ENCODE data around the gene PPP2R5C.

The PPP2R5C gene

DNA sequence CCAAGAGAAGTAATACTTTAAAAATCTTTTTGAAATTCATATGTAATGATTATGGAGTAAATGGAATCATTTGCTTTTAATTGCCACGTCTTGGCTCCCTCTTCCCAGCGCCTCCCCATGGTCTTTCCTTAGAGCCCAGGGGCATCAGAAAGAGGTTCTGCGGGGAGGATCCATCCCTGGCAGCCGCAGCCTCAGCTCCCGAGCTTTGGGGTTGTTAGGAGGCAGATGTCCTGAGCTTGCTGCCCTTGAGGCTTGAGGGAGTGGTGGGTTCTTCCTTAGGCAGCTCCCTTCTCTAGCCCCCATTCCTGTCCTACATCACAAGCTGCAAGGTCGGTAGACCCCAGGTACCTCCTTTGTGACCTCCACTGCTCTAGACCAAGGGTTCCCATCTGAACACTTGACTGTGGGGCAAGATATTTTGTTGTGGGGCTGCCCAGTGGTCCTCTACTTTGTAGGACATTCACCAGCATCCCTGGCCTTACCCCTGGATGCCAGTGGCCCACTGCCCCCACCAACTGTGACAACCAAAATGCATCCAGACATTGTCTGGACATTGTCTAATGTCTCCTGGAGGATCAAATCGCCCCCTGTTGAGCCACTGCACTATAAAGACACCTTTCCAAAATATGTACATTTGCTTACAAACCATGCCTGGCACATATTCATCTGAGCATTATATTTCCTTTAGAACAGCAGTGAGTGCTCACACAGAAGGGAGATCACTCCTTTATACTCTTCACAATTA is 6.3 kb downstream of the PPP2R5C start:
- TF ChIP-seq PPARA (CRISPR knock-in tag; IDR thresholded peaks at IDR 0.05; ENCODE audit: borderline replicate concordance) (no peak), ESRRG (CRISPR knock-in tag; IDR thresholded peaks at IDR 0.05) (no peak), ISL1 (CRISPR knock-in tag; IDR thresholded peaks at IDR 0.05) (no peak), ARNTL (CRISPR knock-in tag; IDR thresholded peaks at IDR 0.05; ENCODE audit: borderline replicate concordance, low read depth) (no peak), ZNF565 (CRISPR knock-in tag; conservative IDR thresholded peaks at IDR 0.05; ENCODE audit: low read depth) (no peak), OSR1 (CRISPR knock-in tag; IDR thresholded peaks at IDR 0.05) (no peak), TCF4 (CRISPR knock-in tag; IDR thresholded peaks at IDR 0.05; ENCODE audit: borderline replicate concordance) (no peak), TOX (CRISPR knock-in tag; IDR thresholded peaks at IDR 0.05; ENCODE audit: borderline replicate concordance) (no peak)
- TF ChIP-seq, protein P1, sequence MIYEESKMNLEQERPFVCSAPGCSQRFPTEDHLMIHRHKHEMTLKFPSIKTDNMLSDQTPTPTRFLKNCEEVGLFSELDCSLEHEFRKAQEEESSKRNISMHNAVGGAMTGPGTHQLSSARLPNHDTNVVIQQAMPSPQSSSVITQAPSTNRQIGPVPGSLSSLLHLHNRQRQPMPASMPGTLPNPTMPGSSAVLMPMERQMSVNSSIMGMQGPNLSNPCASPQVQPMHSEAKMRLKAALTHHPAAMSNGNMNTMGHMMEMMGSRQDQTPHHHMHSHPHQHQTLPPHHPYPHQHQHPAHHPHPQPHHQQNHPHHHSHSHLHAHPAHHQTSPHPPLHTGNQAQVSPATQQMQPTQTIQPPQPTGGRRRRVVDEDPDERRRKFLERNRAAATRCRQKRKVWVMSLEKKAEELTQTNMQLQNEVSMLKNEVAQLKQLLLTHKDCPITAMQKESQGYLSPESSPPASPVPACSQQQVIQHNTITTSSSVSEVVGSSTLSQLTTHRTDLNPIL (CRISPR knock-in tag; IDR thresholded peaks at IDR 0.05; ENCODE audit: low read depth), result no peak
- TF ChIP-seq, protein P2, sequence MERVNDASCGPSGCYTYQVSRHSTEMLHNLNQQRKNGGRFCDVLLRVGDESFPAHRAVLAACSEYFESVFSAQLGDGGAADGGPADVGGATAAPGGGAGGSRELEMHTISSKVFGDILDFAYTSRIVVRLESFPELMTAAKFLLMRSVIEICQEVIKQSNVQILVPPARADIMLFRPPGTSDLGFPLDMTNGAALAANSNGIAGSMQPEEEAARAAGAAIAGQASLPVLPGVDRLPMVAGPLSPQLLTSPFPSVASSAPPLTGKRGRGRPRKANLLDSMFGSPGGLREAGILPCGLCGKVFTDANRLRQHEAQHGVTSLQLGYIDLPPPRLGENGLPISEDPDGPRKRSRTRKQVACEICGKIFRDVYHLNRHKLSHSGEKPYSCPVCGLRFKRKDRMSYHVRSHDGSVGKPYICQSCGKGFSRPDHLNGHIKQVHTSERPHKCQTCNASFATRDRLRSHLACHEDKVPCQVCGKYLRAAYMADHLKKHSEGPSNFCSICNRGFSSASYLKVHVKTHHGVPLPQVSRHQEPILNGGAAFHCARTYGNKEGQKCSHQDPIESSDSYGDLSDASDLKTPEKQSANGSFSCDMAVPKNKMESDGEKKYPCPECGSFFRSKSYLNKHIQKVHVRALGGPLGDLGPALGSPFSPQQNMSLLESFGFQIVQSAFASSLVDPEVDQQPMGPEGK (CRISPR knock-in tag; IDR thresholded peaks at IDR 0.05; ENCODE audit: borderline replicate concordance), result no peak
- no peak for ATAC-seq

DNA sequence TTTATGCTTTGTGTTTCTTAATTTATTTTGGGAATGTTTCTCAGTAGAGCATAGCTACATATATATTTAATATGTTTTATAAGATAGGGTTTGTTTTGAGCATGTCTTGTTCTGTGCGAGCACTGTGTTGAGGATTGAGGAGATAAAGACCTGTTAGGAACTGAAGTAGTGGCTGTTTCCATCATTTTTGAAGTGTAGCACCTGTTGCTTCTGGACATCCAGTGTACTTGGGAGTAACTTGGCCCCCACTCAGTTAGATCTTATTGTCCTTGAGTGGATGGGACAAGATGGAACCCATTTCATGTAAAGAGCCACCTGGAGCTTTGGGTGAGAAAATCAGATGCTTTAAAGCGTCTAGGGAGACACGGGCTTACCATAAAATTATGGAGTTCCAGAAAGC is 8.7 kb downstream of the PPP2R5C start:
- TF ChIP-seq ZNF565 (CRISPR knock-in tag; conservative IDR thresholded peaks at IDR 0.05; ENCODE audit: low read depth) (no peak), BACH2 (CRISPR knock-in tag; IDR thresholded peaks at IDR 0.05; ENCODE audit: borderline replicate concordance) (no peak), SNAI2 (CRISPR knock-in tag; IDR thresholded peaks at IDR 0.05) (no peak), ZFP3 (CRISPR knock-in tag; IDR thresholded peaks at IDR 0.05) (no peak), RARB (CRISPR knock-in tag; IDR thresholded peaks at IDR 0.05) (no peak), OSR1 (CRISPR knock-in tag; IDR thresholded peaks at IDR 0.05) (no peak), GLIS3 (CRISPR knock-in tag; IDR thresholded peaks at IDR 0.05) (no peak), ZNF70 (CRISPR knock-in tag; IDR thresholded peaks at IDR 0.05) (no peak), TCF4 (CRISPR knock-in tag; IDR thresholded peaks at IDR 0.05; ENCODE audit: borderline replicate concordance) (no peak)
- ATAC-seq, result no peak

DNA sequence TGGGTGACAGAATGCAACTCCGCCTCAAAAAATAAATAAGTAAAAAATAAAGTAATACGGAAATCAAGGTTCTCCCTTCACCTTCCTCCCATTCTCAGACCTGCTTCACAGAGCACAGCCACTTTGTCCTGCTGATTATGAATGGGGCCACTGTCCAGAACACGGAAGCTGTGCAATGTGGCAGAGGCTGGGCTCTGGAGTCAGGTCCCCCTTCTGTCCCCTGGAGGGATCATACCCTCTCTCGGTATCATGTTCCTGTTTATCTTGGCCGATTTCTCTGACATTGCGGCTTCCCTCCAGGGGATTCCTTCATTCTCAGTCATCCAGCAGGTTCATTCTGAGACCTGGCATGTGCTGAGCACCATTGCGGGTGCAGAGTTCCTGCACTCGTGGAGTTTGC is 11.3 kb downstream of the PPP2R5C start:
- no peak for TF ChIP-seq ZC3H10 (CRISPR knock-in tag; IDR thresholded peaks at IDR 0.05)
- TF ChIP-seq ZNF8 (CRISPR knock-in tag; IDR thresholded peaks at IDR 0.05), result no peak
- TF ChIP-seq, protein P3, sequence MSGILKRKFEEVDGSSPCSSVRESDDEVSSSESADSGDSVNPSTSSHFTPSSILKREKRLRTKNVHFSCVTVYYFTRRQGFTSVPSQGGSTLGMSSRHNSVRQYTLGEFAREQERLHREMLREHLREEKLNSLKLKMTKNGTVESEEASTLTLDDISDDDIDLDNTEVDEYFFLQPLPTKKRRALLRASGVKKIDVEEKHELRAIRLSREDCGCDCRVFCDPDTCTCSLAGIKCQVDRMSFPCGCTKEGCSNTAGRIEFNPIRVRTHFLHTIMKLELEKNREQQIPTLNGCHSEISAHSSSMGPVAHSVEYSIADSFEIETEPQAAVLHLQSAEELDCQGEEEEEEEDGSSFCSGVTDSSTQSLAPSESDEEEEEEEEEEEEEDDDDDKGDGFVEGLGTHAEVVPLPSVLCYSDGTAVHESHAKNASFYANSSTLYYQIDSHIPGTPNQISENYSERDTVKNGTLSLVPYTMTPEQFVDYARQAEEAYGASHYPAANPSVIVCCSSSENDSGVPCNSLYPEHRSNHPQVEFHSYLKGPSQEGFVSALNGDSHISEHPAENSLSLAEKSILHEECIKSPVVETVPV (CRISPR knock-in tag; IDR thresholded peaks at IDR 0.05), result no peak
- no peak for TF ChIP-seq PPARA (CRISPR knock-in tag; IDR thresholded peaks at IDR 0.05; ENCODE audit: borderline replicate concordance)
- no peak for TF ChIP-seq ZFP3 (CRISPR knock-in tag; IDR thresholded peaks at IDR 0.05)
- TF ChIP-seq ISL1 (CRISPR knock-in tag; IDR thresholded peaks at IDR 0.05), result no peak
- TF ChIP-seq RARB (CRISPR knock-in tag; IDR thresholded peaks at IDR 0.05), result no peak
- TF ChIP-seq BACH2 (CRISPR knock-in tag; IDR thresholded peaks at IDR 0.05; ENCODE audit: borderline replicate concordance), result no peak
- TF ChIP-seq TOX (CRISPR knock-in tag; IDR thresholded peaks at IDR 0.05; ENCODE audit: borderline replicate concordance), result no peak
- no peak for TF ChIP-seq ZNF70 (CRISPR knock-in tag; IDR thresholded peaks at IDR 0.05)
- ATAC-seq, result no peak

DNA sequence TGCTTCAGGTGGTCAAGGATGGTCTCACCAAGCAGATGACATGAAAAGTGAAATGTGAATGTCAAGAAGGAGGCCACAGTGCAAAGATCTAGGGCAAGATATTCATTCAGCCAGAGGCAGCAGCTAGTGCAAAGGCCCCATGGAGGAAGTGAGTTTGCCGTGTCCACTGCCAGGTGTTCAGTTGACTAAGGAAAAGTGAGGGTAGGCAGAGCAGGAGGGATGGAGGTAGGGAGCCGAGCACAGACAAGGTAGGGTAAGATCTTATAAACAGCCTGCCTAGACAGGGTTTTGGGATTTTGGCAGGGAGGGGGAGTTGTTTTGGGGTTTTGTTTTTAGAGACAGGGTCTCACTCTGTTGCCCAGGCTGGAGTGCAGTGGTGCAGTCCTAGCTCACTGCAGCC is 11.9 kb downstream of the PPP2R5C start:
- ATAC-seq, result no peak
- TF ChIP-seq TOX (CRISPR knock-in tag; IDR thresholded peaks at IDR 0.05; ENCODE audit: borderline replicate concordance), result no peak
- no peak for TF ChIP-seq ZFP3 (CRISPR knock-in tag; IDR thresholded peaks at IDR 0.05)
- TF ChIP-seq ESRRG (CRISPR knock-in tag; IDR thresholded peaks at IDR 0.05), result no peak
- TF ChIP-seq, protein P2 (CRISPR knock-in tag; IDR thresholded peaks at IDR 0.05; ENCODE audit: borderline replicate concordance), result no peak
- TF ChIP-seq ZFP30 (CRISPR knock-in tag; IDR thresholded peaks at IDR 0.05), result no peak
- TF ChIP-seq ZNF565 (CRISPR knock-in tag; conservative IDR thresholded peaks at IDR 0.05; ENCODE audit: low read depth), result no peak
- no peak for TF ChIP-seq CSDC2 (CRISPR knock-in tag; IDR thresholded peaks at IDR 0.05)
- no peak for TF ChIP-seq ZNF8 (CRISPR knock-in tag; IDR thresholded peaks at IDR 0.05)
- no peak for TF ChIP-seq ISL1 (CRISPR knock-in tag; IDR thresholded peaks at IDR 0.05)
- TF ChIP-seq, protein P4, sequence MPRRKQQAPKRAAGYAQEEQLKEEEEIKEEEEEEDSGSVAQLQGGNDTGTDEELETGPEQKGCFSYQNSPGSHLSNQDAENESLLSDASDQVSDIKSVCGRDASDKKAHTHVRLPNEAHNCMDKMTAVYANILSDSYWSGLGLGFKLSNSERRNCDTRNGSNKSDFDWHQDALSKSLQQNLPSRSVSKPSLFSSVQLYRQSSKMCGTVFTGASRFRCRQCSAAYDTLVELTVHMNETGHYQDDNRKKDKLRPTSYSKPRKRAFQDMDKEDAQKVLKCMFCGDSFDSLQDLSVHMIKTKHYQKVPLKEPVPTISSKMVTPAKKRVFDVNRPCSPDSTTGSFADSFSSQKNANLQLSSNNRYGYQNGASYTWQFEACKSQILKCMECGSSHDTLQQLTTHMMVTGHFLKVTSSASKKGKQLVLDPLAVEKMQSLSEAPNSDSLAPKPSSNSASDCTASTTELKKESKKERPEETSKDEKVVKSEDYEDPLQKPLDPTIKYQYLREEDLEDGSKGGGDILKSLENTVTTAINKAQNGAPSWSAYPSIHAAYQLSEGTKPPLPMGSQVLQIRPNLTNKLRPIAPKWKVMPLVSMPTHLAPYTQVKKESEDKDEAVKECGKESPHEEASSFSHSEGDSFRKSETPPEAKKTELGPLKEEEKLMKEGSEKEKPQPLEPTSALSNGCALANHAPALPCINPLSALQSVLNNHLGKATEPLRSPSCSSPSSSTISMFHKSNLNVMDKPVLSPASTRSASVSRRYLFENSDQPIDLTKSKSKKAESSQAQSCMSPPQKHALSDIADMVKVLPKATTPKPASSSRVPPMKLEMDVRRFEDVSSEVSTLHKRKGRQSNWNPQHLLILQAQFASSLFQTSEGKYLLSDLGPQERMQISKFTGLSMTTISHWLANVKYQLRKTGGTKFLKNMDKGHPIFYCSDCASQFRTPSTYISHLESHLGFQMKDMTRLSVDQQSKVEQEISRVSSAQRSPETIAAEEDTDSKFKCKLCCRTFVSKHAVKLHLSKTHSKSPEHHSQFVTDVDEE (CRISPR knock-in tag; IDR thresholded peaks at IDR 0.05), result no peak
- TF ChIP-seq RARB (CRISPR knock-in tag; IDR thresholded peaks at IDR 0.05), result no peak
- no peak for TF ChIP-seq ZNF70 (CRISPR knock-in tag; IDR thresholded peaks at IDR 0.05)
- TF ChIP-seq TCF4 (CRISPR knock-in tag; IDR thresholded peaks at IDR 0.05; ENCODE audit: borderline replicate concordance), result no peak
- TF ChIP-seq, protein P5, sequence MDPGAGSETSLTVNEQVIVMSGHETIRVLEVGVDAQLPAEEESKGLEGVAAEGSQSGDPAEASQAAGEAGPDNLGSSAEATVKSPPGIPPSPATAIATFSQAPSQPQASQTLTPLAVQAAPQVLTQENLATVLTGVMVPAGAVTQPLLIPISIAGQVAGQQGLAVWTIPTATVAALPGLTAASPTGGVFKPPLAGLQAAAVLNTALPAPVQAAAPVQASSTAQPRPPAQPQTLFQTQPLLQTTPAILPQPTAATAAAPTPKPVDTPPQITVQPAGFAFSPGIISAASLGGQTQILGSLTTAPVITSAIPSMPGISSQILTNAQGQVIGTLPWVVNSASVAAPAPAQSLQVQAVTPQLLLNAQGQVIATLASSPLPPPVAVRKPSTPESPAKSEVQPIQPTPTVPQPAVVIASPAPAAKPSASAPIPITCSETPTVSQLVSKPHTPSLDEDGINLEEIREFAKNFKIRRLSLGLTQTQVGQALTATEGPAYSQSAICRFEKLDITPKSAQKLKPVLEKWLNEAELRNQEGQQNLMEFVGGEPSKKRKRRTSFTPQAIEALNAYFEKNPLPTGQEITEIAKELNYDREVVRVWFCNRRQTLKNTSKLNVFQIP (CRISPR knock-in tag; IDR thresholded peaks at IDR 0.05; ENCODE audit: borderline replicate concordance, low read depth), result no peak

Data from SK-N-SH treated with all-trans-retinoic acid at 6 μM for 48 hours (cell line).